HG02571 (cell line): Measurements from ENCODE around the gene SERP1.

ENCODE experiments used
- ATAC-seq: cut with Tn5 transposase; IDR thresholded peaks from one replicate; pipeline ENCODE4 v1.9.1; 2021; ENCODE audit warnings: mild to moderate bottlenecking, moderate library complexity; ENCODE audit not compliant: unreplicated experiment

Gene SERP1

DNA sequence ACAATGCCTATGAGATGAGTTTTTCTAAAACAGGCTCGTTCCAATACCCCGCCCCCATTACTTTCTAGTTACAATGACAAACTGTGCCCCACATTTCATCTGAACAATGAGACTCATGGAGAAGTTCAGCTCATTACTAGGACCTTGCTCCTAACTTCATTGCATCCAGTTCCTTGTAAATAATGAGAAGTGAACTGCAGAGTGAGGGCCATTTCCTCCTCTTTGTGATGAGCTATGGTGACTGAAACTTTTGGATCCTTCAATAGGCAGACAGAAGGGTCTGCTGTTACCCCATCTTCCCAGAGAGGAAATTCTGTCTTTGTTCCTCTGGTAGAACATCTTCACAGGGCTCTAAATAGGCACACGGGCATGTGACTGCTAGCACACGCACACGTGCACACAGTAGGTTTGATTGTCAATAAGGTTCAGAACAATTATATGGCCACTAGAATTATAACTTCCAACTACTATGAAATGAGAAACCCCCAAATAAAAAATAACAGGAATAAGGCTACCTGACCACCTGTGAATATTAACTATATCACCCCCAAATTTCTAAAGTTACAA lies 51.8 kb downstream of the SERP1 start:
- no peak for ATAC-seq
